HL-60 (cell line): ENCODE measurements around the gene FNBP1L.

ENCODE experiments used
- DNase-seq, 2 experiments: peaks; one replicate each; pipeline ENCODE4 v3.0.0-alpha.2; 2010 to 2020; ENCODE audit warnings: low read depth in 1 of 2, low spot score in 1 of 2
- H3K27ac ChIP-seq: fragments of 250-450 bp; sonication (Bioruptor Pico); replicated peaks from 2 replicates; pipeline ENCODE4 v1.5.1; 2020; ENCODE audit warnings: mild to moderate bottlenecking, moderate library complexity
- H3K27me3 ChIP-seq: fragments of 250-450 bp; sonication (Bioruptor Pico); 2 replicates; pipeline ENCODE4 v1.5.1; 2021; ENCODE audit warnings: mild to moderate bottlenecking, moderate library complexity; ENCODE audit not compliant: insufficient read depth, poor library complexity, severe bottlenecking
- H3K4me3 ChIP-seq: replicated peaks from 2 replicates; pipeline ENCODE4 v1.5.1; 2011; ENCODE audit warnings: mild to moderate bottlenecking, control low read depth, low read length; ENCODE audit not compliant: insufficient read depth
- GABPA ChIP-seq: IDR thresholded peaks from 2 replicates; pipeline ENCODE4 v1.6.1; 2012; ENCODE audit warnings: low read depth
- POLR2AphosphoS5 ChIP-seq: IDR thresholded peaks from 2 replicates; pipeline ENCODE4 v1.6.1; 2012; ENCODE audit warnings: low read depth
- SPI1 ChIP-seq: IDR thresholded peaks from 2 replicates; pipeline ENCODE4 v1.6.1; 2012; ENCODE audit warnings: low read depth, mild to moderate bottlenecking, borderline replicate concordance
- TF ChIP-seq, protein P1 (sequence below): IDR thresholded peaks from one replicate; pipeline ENCODE4 v1.5.1; 2011; ENCODE audit warnings: low read length, control low read depth, inconsistent platforms; ENCODE audit not compliant: insufficient read depth
- TF ChIP-seq, protein P2 (sequence below): IDR thresholded peaks from 2 replicates; pipeline ENCODE4 v1.6.1; 2012; ENCODE audit warnings: low read depth; ENCODE audit not compliant: insufficient replicate concordance

FNBP1L gene

DNA sequence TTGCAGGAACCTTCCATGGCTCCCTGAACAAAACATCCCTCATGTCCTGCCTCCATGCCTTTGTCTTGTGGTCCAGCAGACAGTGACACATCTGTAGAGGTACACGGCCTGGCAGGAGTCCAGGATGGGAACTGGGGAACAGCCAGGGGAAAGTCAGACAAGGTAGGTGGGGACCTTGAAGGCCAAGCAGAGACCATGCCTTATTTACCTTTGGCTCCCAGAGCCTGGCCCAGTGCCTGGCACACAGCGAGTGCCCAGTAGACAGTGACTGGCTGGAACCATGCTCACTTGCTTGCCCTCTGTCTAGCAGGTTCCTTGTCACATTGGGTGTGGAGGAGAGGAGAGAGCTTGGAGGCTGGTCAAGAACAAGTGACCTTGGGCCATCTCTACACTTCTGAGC is 152.7 kb downstream of the FNBP1L start:
- no peak overlapping the region for H3K27ac ChIP-seq
- TF ChIP-seq, protein P1, sequence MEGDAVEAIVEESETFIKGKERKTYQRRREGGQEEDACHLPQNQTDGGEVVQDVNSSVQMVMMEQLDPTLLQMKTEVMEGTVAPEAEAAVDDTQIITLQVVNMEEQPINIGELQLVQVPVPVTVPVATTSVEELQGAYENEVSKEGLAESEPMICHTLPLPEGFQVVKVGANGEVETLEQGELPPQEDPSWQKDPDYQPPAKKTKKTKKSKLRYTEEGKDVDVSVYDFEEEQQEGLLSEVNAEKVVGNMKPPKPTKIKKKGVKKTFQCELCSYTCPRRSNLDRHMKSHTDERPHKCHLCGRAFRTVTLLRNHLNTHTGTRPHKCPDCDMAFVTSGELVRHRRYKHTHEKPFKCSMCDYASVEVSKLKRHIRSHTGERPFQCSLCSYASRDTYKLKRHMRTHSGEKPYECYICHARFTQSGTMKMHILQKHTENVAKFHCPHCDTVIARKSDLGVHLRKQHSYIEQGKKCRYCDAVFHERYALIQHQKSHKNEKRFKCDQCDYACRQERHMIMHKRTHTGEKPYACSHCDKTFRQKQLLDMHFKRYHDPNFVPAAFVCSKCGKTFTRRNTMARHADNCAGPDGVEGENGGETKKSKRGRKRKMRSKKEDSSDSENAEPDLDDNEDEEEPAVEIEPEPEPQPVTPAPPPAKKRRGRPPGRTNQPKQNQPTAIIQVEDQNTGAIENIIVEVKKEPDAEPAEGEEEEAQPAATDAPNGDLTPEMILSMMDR: no peak
- TF ChIP-seq, protein P2, sequence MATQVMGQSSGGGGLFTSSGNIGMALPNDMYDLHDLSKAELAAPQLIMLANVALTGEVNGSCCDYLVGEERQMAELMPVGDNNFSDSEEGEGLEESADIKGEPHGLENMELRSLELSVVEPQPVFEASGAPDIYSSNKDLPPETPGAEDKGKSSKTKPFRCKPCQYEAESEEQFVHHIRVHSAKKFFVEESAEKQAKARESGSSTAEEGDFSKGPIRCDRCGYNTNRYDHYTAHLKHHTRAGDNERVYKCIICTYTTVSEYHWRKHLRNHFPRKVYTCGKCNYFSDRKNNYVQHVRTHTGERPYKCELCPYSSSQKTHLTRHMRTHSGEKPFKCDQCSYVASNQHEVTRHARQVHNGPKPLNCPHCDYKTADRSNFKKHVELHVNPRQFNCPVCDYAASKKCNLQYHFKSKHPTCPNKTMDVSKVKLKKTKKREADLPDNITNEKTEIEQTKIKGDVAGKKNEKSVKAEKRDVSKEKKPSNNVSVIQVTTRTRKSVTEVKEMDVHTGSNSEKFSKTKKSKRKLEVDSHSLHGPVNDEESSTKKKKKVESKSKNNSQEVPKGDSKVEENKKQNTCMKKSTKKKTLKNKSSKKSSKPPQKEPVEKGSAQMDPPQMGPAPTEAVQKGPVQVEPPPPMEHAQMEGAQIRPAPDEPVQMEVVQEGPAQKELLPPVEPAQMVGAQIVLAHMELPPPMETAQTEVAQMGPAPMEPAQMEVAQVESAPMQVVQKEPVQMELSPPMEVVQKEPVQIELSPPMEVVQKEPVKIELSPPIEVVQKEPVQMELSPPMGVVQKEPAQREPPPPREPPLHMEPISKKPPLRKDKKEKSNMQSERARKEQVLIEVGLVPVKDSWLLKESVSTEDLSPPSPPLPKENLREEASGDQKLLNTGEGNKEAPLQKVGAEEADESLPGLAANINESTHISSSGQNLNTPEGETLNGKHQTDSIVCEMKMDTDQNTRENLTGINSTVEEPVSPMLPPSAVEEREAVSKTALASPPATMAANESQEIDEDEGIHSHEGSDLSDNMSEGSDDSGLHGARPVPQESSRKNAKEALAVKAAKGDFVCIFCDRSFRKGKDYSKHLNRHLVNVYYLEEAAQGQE: no peak
- TF ChIP-seq POLR2AphosphoS5: no peak
- no peak for DNase-seq
- no peak overlapping the region for H3K4me3 ChIP-seq
- peaks cover 9% of the 10 kb centered on the region for H3K27me3 ChIP-seq

DNA sequence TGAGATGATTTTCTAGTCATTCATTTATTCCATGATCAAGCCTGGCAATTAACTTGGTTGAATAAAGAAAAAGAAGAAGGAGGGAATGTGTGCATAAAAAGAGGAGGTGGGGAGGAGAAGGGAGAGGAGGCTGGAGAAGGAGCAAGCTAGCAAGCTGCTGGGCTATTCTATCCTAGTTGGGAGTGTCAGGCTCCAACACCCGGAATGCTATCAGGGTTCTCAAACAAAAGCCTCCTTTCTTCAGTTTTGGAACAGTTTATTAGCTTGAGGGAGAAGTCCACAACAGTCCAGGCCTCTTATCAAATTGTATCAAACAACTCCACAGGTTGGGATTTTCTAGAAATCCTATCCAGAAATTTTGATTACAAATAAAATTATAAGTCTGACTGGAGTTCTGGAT is 153.8 kb downstream of the FNBP1L start:
- no peak overlapping the region for H3K27ac ChIP-seq
- TF ChIP-seq, protein P1: no peak
- H3K4me3 ChIP-seq: no peak overlapping the region
- peaks cover 4% of the 10 kb centered on the region for H3K27me3 ChIP-seq
- no peak for DNase-seq

DNA sequence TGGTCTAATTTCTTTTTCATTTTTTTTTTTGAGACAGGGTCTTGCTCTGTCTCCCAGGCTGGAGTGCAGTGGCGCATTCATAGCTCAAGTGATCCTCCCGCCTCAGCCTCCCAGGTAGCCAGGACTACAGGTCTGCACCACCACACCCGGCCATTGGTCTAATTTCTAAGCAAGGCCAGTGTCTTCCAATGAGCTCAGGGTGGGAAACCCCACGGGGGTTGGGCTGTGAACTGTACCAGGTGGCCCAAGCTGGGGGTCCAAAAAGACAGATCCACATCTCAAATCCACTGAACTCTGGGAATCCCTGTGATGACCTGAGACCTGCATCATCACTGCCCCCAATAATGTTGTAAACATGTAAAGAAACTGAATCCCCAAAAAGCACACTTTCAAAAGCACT is 154.2 kb downstream of the FNBP1L start:
- DNase-seq: no peak
- Histone ChIP-seq H3K27ac (no peak overlapping the region), H3K4me3 (no peak overlapping the region), H3K27me3 (peaks cover 2% of the 10 kb centered on the region)
- TF ChIP-seq GABPA: no peak
- no peak for TF ChIP-seq POLR2AphosphoS5
- TF ChIP-seq, protein P2: no peak
- TF ChIP-seq SPI1: no peak
- TF ChIP-seq, protein P1: no peak

DNA sequence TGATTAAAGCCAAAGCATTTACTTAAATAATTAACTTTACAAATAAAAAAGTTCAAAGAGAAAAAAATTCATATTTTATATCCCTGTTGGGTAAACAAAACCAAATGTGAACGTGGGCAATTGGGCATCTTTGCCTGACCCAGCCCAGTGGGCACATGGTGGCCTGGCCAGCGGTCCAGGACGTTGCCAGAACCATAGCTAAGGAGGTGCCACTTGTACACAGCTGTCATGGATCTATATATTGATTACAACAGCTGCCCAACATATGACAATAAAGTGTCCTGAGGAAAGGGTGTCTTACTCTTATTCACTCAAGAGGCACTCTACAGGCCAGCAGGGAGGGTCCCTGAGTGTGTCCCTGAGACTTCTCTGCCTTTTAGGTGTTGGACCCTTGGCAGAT is 155.2 kb downstream of the FNBP1L start:
- TF ChIP-seq, protein P2: no peak
- TF ChIP-seq GABPA (no peak), POLR2AphosphoS5 (no peak), SPI1 (no peak)
- TF ChIP-seq, protein P1: no peak

More for the DNA sequence above, 155.2 kb downstream of the FNBP1L start:
- DNase-seq: no peak
- Histone ChIP-seq H3K4me3 (no peak overlapping the region), H3K27ac (no peak overlapping the region), H3K27me3 (no peaks in the 10 kb centered on the region)
